Islet of Langerhans (tissue), 1 donor: ENCODE data around the gene OR2H1.

ENCODE experiments used
- FAIRE-seq: peaks from one replicate; lab custom pipeline; 2011; peaks lifted over from hg19 to GRCh38; lab: Jason Lieb, UNC

Gene OR2H1

GRCh38 chr6:29510746-29511300 lies 53.9 kb downstream of the OR2H1 start:
- no peak for FAIRE-seq
